ENCODE data around the gene PAPSS1. TPM values are rescaled to one million over a fixed set of nuclear protein-coding genes. Genes with fewer than 3 reads are reported as not detected.

PAPSS1 gene
- total and polyA plus RNA-seq, 2 of the 8 experiments (the other 6 are each of a cell fraction or from before 2014, with no cell fraction given), result 79.2 to 98.5 TPM

DNA sequence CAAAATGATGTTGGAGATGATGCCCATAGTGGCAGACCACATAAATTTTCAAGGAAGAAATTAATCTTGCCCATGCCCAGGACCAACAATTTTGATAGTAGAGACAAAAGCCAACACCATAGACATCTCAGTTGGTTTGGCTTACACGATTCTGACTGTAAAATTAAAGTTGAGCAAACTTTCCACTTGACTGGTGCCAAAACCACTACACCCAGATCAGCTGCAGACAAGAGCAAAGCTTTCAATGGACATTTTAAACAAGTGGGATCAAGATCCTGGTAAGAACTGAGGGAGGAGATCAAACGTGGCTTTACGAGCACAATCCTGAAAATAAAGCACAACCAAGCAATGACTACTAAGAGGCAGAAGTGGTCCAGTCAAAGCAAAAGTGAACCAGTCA lies 90.7 kb downstream of the PAPSS1 start:
- no peak overlapping the region for H2BK12ac ChIP-seq (ENCODE audit: low read depth, low read length)
- H4K20me1 ChIP-seq (replicated peaks in 1 of 2; ENCODE audit: control insufficient read depth in 1 of 2, insufficient read depth in 2 of 2, low read length in 2 of 2), result no peaks in the 10 kb centered on the region
- no peak overlapping the region for H2BK15ac ChIP-seq (ENCODE audit: low read length)
- no peaks in the 10 kb centered on the region for H3K4me1 ChIP-seq (replicated peaks in 1 of 4; ENCODE audit: control insufficient read depth in 3 of 4, insufficient read depth in 4 of 4, low read length in 3 of 4)
- WGBS, 2 experiments (ENCODE audit: extremely low coverage in 1 of 2, insufficient coverage in 1 of 2, insufficient read length in 1 of 2, insufficient replicate concordance in 2 of 2, low coverage in 1 of 2, low lambda C conversion rate in 2 of 2, missing lambda C conversion rate in 1 of 2), result 96% methylated on average over 3 of the region's 3 CpGs; no CpG with 5 or more reads in 1 of the 2 experiments
- H3K4ac ChIP-seq (replicated peaks; ENCODE audit: insufficient read length, low read depth, low read length), result no peak overlapping the region
- no peak overlapping the region for H3K4me2 ChIP-seq (ENCODE audit: insufficient read depth in 1 of 2, low read depth in 2 of 2, low read length in 2 of 2)
- no peaks in the 10 kb centered on the region for H3K79me1 ChIP-seq (ENCODE audit: low read depth, low read length)
- TF ChIP-seq SUZ12 (IDR thresholded peaks at IDR 0.05; ENCODE audit: low read length) (no peak), CBX5 (IDR thresholded peaks at IDR 0.05; ENCODE audit: low read depth, low read length) (no peak), JUN (IDR thresholded peaks at IDR 0.05; ENCODE audit: low read depth, low read length) (no peak)
- no peak overlapping the region for H3K27ac ChIP-seq (ENCODE audit: low read depth, low read length)
- no peak overlapping the region for H4K8ac ChIP-seq (ENCODE audit: extremely low read depth, insufficient read depth, low read length)
- H2BK120ac ChIP-seq (replicated peaks; ENCODE audit: low read depth, low read length), result no peak overlapping the region
- H4K5ac ChIP-seq (ENCODE audit: insufficient read length, low read depth, low read length), result no peak overlapping the region
- H3K79me2 ChIP-seq (ENCODE audit: control insufficient read depth in 1 of 2, insufficient read depth in 2 of 2, low read length in 2 of 2), result no peaks in the 10 kb centered on the region
- peaks cover 0 to 2% (median 0%) of the 10 kb centered on the region in 4 experiments; a peak in 1 of 8 replicates for H3K36me3 ChIP-seq (ENCODE audit: control insufficient read depth in 2 of 4, insufficient read depth in 4 of 4, low read length in 3 of 4)
- no peak for FAIRE-seq
- no peak overlapping the region for H2BK20ac ChIP-seq (ENCODE audit: low read length)
- H2AFZ ChIP-seq (ENCODE audit: low read length), result no peak overlapping the region
- H2BK5ac ChIP-seq (ENCODE audit: low read depth, low read length), result no peak overlapping the region
- no peak overlapping the region for H2AK5ac ChIP-seq (ENCODE audit: low read depth, low read length)
- ChIA-PET POLR2A (ENCODE audit: partially characterized antibody) (no interaction called here), CTCF (ENCODE audit: partially characterized antibody) (no interaction called here)
- H3K4me3 ChIP-seq (ENCODE audit: extremely low read depth in 1 of 4, insufficient read depth in 2 of 4, low read depth in 3 of 4, low read length in 4 of 4), result no peak overlapping the region
- H3K9ac ChIP-seq (replicated peaks in 1 of 4; ENCODE audit: extremely low read depth in 1 of 4, low read depth in 3 of 4, low read length in 3 of 4), result no peak overlapping the region
- no peak overlapping the region for H4K91ac ChIP-seq (replicated peaks; ENCODE audit: insufficient read length, low read length)
- H3K56ac ChIP-seq (replicated peaks; ENCODE audit: insufficient read length, low read depth, low read length), result no peak overlapping the region
- H3K9me3 ChIP-seq (ENCODE audit: insufficient read depth in 2 of 2, low read depth in 1 of 2, low read length in 1 of 2), result no peaks in the 10 kb centered on the region
- H3K23me2 ChIP-seq (ENCODE audit: low read depth, low read length), result no peaks in the 10 kb centered on the region
- H3K27me3 ChIP-seq (replicated peaks in 1 of 4; ENCODE audit: control insufficient read depth in 3 of 4, extremely low read depth in 1 of 4, insufficient read depth in 3 of 4, low read length in 3 of 4), result no peaks in the 10 kb centered on the region
- H3K18ac ChIP-seq (ENCODE audit: extremely low read depth, low read length), result no peak overlapping the region
- H3K14ac ChIP-seq (ENCODE audit: insufficient read length), result no peak overlapping the region
- H3K23ac ChIP-seq (ENCODE audit: insufficient read length), result no peak overlapping the region
- no peak for DNase-seq (ENCODE audit: low read depth in 1 of 2, low spot score in 2 of 2)

Measured in H1 (cell line).